ENCODE data around the gene PPM1E. TPM values are rescaled to one million over a fixed set of nuclear protein-coding genes. Genes with fewer than 3 reads are reported as not detected.

Gene PPM1E
- total RNA-seq (2022; extraction: Qiagen RNA extraction; ENCODE audit: low read depth), result 0.02 to 0.09 TPM (median 0.05 TPM) in 5 replicates

DNA sequence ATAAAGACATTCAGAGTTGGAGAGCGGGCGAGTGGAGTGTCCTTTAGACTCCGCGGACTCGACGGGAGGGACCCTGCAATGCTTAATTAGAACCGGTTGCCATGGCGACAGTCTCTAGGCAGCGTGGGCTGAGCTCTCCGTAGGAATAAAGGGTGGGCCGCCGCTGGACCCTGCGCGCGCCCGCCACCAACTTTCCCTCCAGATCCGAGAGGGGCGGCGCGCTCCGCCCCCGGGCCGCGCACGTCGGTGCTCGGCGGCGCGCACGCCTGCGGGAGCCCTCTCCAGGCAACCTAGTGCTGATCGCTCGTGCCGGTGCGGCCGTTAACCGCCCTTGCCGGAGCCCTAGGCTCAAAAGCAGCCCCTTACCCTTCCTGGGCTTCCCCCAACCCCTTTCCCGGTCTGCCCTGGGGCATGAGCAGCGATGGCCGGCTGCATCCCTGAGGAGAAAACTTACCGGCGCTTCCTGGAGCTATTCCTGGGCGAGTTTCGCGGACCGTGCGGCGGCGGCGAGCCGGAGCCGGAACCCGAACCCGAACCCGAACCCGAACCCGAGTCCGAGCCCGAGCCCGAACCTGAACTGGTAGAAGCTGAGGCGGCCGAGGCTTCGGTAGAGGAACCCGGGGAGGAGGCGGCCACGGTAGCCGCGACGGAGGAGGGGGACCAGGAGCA is at the start of gene PPM1E:
Gene PPM1E (plus strand): TSS at position 278 of the 669 bp plus-strand sequence.

Other genes starting within 250 kb of the PPM1E start
- 6.5 to 11.3 TPM (median 9.7 TPM) in 5 replicates for gene MTMR4, start 241.2 kb upstream of the PPM1E start, total RNA-seq (2022; extraction: Qiagen RNA extraction; ENCODE audit: low read depth)
- 0.06 to 0.21 TPM (median 0.13 TPM) in 4 of 5 replicates, not detected in the other for gene TEX14, start 63.8 kb upstream of the PPM1E start, total RNA-seq (2022; extraction: Qiagen RNA extraction; ENCODE audit: low read depth)
- gene RAD51C, start 63.3 kb upstream of the PPM1E start, total RNA-seq (2022; extraction: Qiagen RNA extraction; ENCODE audit: low read depth), result 52.4 to 67.0 TPM (median 57.5 TPM) in 5 replicates